DMS79 (cell line): ENCODE data around the gene CUX1.
"Not testable (repeated sequence)": the region's sequence is repeated elsewhere in the genome, so short reads cannot be mapped to it uniquely, and the experiment has no call there.

Experiments used
- DNase-seq: peaks from one replicate; lab custom pipeline; 2025; lab: John Stamatoyannopoulos, UW

The CUX1 gene

DNA sequence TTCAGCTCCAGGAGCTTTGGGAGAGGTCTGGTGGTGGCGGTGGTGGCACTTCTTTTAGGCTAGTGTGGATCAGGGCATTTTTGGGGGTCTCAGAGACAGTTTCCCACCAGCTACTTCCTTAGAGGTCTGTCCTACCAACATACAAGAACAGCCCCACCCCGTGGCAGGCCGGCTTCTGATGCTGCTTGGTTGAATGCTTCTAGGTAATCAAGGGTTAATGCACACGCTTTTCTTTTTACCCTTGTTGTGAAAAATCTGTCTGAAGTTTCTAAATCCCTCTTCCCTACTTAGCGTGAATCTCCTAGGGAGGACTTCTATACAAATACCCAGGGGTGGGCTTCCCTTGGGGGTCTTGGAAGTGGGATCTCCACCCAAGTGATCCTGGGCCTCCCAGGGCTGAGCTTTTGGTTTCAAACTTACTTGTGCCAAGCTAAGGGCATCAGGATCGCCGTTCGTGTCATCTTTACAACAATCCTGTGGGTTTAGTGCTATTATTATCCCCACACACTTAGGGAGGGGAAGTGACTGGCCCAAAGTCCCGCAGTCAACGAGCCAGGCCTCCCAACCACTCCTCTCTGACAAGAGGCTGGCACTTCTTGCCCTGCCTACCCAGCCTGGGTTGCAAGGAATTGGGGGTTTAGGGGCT is 471.0 kb downstream of the CUX1 start:
- no peak for DNase-seq

GRCh38 chr7:102289057-102289456 is 471.6 kb downstream of the CUX1 start:
- no peak for DNase-seq

- DNase-seq: no peak
Observed at GRCh38 chr7:102291056-102291915, 473.9 kb downstream of the CUX1 start.

- no peak for DNase-seq
Observed at GRCh38 chr7:102291916-102292267, 474.5 kb downstream of the CUX1 start.

DNA sequence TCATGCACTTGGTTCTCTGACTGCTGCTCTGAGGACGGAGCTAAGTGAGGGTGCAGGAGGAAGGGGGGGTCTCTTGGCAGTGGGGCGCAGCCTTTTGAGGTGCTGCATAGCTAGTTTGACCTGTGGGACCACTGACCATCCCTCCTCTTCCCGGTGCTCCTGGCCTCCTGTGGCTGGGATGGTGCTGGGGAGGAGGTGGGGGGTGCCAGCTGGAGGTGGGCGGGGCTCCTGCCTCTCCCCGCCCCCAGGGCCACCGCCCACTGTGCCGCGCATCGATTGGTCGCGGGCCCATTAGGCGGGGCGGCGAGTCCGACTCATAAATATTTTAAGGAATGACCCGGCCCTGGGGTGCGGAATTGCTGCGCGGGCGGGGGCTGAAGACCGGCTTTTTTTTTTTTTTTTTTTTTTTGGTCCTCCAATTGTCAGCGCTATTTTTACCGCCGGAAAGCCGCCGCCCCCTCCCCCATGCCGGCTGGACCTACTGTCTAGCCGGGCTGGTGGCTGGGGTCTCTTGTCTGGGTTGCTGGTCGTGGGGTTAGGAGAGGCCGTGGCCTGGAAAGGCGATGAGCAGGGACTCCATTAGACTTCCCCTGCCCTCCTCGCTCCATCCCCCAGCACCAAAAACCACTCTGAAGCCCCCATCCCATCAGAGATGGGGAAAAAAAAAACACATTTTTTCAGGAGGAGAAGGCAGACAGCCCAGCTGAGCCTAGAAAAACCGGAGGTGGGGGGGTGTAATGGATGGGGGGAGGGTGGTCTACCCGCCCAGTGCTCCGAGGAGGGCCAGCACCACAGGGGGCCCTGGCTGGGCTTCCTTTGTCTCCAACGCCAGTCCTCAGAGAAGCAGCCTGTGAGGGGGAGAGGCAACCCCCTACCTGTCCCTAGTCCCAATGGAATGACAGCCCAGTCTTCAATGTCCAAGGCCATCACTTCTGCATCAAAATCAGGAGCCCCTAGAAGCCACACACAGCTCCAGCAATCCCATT is 475.7 kb downstream of the CUX1 start:
- no peak for DNase-seq

DNA sequence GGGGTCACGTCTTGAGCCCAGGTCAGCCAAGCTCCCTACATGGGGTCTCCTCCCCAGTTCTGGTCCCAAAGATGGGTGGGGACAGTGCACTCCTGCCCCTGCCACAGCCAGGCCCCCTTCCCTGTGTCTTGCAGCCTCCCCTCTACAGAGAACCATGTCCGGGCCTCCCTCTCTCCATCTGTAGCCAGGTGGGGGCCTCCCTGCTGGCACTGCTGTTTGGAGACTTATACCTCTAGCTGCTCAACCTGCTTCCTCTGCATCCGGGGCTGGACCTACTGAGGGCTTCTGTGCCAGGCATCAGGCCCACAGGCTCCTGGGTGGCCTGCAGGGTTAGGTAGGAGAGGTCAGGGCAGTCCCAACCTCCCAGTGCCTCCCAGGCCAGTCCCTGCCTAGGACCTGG is 477.2 kb downstream of the CUX1 start:
- no peak for DNase-seq

DNA sequence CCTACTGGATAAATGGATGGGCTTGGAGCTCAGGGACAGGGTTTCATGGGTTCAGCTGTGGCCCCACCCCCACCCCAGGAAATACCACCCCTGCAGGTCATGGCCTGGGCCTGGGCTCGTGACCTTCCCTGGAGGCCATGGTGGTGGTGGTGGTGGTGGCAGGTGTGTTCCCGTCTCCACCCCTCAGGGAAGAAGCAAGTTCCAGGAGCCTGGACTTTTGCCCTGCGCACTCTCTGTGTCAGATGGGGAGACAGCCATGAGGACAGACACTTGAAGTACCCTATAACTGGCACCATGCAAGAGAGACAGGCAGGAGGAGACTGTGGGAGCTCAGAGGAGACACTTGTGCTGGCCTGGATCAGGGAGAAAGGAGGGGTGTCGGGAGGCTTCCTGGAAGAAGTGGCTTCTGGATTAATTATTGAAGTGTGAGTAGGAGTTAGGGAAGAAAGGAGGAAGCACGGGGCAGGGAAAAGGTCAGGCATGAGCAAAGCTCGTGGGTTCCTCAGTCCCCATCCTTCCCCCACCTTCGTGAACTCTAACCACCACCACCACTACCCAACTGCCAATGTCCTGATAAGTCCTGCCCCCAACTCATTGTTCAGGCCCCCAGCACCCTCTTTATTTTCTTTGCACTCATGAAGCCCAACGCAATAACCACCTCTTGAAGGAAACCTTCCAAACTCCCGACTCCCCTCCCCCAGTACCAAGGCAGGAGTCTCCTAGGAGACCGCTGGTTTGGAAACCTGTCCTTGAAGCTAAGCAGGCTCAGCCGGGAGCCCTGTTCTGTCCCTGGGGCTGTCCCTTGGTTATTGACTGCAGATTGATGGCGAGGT is 478.1 kb downstream of the CUX1 start:
- no peak for DNase-seq

DNA sequence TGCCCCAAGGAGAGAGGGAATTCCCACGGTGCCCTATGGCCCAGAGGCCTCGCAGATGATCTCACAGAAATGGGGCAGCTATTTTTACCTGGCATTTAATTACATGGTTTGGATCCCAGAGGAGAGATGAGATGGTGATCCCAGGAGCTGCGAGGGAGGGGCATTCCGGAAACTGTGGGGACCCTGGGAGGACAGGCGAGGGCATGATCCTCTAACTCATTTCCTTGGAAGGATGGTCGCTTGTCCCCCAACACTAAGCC is 478.7 kb downstream of the CUX1 start:
- no peak for DNase-seq

DNA sequence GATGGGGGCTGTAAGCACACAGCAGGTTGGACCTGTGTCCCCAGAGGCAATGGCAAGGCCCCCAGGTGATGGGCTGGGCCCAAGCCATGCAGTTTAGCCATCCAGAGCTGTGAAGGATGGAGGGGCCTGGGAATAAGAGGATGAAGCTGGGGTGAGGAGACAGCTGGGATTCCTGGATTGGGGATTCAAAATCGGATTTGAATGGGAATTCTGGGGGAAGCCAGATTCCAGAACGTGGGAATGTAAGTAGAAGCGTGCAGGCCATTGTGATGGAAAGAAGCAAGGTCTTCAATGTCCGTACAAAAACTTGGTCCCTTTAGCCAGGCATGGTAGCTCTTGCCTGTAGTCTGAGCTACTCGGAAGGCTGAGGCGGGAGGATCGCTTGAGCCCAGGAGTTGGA is 479.1 kb downstream of the CUX1 start:
- DNase-seq: no peak

DNA sequence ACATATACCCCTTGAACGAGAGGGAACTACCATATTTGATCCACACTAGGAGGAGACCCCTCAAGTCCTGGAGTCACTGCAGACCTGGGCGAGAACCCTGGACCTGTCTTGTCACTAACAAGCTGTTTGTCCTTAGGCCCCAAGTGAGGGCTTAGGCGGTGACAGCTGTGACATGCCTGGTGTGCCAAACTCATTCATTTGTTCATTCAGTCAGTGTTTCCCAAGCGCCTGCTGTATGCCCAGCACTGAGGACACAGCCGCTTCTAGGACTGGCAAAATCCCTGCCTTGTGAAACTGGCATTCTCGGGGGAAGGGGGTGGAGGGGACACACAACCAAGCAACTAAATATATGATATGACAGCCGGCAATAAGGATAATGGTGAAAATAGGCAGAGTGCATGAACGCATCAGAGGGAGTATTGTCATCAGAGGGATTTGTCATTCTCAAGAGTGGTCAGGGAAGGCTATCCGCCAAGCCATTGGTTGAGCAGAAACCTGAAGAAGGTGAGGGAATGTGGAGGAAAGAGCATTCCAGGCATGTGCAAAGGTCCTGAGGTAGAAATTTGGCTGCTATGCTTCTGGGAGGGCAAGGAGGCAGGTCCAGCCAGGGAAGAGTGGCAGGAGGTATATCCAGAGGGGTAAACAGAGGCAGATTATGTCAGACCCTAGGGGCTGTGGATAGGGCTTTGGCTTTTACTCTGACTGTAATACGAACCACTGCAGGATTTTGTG is 480.2 kb downstream of the CUX1 start:
- DNase-seq: no peak

DNA sequence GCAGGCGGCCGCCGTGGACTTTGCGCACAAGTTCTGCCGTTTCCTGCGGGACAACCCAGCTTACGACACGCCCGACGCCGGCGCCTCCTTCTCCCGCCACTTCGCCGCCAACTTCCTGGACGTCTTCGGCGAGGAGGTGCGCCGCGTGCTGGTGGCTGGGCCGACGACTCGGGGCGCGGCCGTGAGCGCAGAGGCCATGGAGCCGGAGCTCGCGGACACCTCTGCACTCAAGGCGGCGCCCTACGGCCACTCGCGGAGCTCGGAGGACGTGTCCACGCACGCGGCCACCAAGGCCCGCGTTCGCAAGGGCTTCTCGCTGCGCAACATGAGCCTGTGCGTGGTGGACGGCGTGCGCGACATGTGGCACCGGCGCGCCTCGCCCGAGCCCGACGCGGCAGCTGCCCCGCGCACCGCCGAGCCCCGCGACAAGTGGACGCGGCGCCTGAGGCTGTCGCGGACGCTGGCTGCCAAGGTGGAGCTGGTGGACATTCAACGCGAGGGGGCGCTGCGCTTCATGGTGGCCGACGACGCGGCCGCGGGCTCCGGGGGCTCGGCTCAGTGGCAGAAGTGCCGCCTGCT is 483.3 kb downstream of the CUX1 start:
- no peak for DNase-seq

GRCh38 chr7:102301367-102301766 is 483.9 kb downstream of the CUX1 start:
- not testable (repeated sequence) for DNase-seq

- DNase-seq: no peak
Observed at GRCh38 chr7:102302025-102302424, 484.6 kb downstream of the CUX1 start.

GRCh38 chr7:102303669-102304422 is 486.4 kb downstream of the CUX1 start:
- DNase-seq: no peak

- DNase-seq: no peak
Observed at GRCh38 chr7:102304668-102305067, 487.2 kb downstream of the CUX1 start.

GRCh38 chr7:102305414-102306268 is 488.2 kb downstream of the CUX1 start:
- no peak for DNase-seq

DNA sequence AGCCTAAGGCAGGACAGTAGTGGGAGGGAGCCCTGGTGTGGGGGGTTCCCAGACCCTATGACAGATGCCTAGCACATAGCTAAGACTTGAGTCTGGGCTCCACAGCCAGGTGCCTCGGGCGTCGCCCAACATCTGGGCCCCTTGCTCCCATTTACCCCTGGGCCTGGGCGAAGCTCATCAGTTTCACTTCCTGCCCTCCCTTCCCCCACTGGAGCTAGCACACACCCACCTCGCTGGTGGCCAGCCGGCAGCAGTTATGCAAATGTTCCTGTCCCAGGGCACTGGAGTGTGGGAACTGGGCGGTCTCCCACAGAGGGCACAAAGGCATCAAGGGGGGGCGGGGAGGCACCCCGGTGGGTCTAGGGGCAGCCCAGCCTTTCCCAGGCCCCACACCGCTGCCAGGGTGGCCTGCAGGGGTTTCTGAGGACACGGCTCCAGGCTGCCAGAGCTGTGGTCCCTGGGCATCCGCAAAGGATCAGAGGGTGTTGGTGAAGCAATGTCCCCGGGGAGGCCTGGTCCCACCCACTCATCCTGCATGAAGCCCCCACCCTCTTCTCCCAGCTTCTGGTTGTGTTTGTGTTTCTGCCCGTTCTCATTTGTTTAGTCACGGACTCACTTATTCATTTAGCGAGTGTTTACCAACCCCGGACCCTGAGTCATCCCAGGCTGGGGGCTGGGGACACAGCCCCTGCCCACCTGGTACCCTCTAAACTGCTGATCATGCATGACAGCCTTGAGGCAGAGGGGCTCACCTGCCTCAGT is 489.7 kb downstream of the CUX1 start:
- no peak for DNase-seq

GRCh38 chr7:102310414-102310815 is 493.0 kb downstream of the CUX1 start:
- DNase-seq: no peak
